Measurements from ENCODE around the gene FCHSD2.
"Not testable (repeated sequence)": the region's sequence is repeated elsewhere in the genome, so short reads cannot be mapped to it uniquely, and the experiment has no call there.

FCHSD2 gene

GRCh38 chr11:73151416-73151815 is 9.3 kb upstream of the FCHSD2 start:
- no peak for DNase-seq (ENCODE audit: low read depth)

- no peak for DNase-seq (ENCODE audit: low read depth)
These were observed 7.0 kb upstream of the FCHSD2 start for GRCh38 chr11:73149105-73149504.

- no peak for DNase-seq (ENCODE audit: low read depth)
These were observed 5.9 kb upstream of the FCHSD2 start for GRCh38 chr11:73147771-73148681.

GRCh38 chr11:73145986-73146575 is 4.0 kb upstream of the FCHSD2 start:
- no peak for DNase-seq (ENCODE audit: low read depth)

GRCh38 chr11:73143126-73143838 is 1.2 kb upstream of the FCHSD2 start:
- no peak for DNase-seq (ENCODE audit: low read depth)

- DNase-seq (ENCODE audit: low read depth) = peak; percentile 31
These were observed 600 bp downstream of the FCHSD2 start for GRCh38 chr11:73141309-73142127.

- no peak for DNase-seq (ENCODE audit: low read depth)
These were observed 1.1 kb downstream of the FCHSD2 start for GRCh38 chr11:73141031-73141308.

GRCh38 chr11:73140213-73141030 is 1.7 kb downstream of the FCHSD2 start:
- DNase-seq (ENCODE audit: low read depth) = no peak

- DNase-seq (ENCODE audit: low read depth) = no peak
These were observed 2.5 kb downstream of the FCHSD2 start for GRCh38 chr11:73139476-73140198.

GRCh38 chr11:73137944-73138274 is 4.2 kb downstream of the FCHSD2 start:
- DNase-seq (ENCODE audit: low read depth) = no peak

GRCh38 chr11:73137262-73137943 is 4.7 kb downstream of the FCHSD2 start:
- no peak for DNase-seq (ENCODE audit: low read depth)

GRCh38 chr11:73136722-73137121 is 5.4 kb downstream of the FCHSD2 start:
- DNase-seq (ENCODE audit: low read depth) = not testable (repeated sequence)

- no peak for DNase-seq (ENCODE audit: low read depth)
These were observed 6.5 kb downstream of the FCHSD2 start for GRCh38 chr11:73135346-73136284.

GRCh38 chr11:73132349-73132748 is 9.8 kb downstream of the FCHSD2 start:
- DNase-seq (ENCODE audit: low read depth) = not testable (repeated sequence)

GRCh38 chr11:73130181-73130580 is 11.9 kb downstream of the FCHSD2 start:
- no peak for DNase-seq (ENCODE audit: low read depth)

GRCh38 chr11:73129198-73129597 is 12.9 kb downstream of the FCHSD2 start:
- no peak for DNase-seq (ENCODE audit: low read depth)

GRCh38 chr11:73126804-73127480 is 15.2 kb downstream of the FCHSD2 start:
- DNase-seq (ENCODE audit: low read depth) = no peak

GRCh38 chr11:73124800-73125199 is 17.3 kb downstream of the FCHSD2 start:
- DNase-seq (ENCODE audit: low read depth) = no peak

Measured in GM04504 (cell line).